Measurements from ENCODE around the gene FNBP1. TPM values are rescaled to one million over a fixed set of nuclear protein-coding genes. Genes with fewer than 3 reads are reported as not detected.
A peak's percentile ranks its signal among the peaks of the same experiment; 100 is the strongest.
"Not testable (repeated sequence)": the region's sequence is repeated elsewhere in the genome, so short reads cannot be mapped to it uniquely, and the experiment has no call there.

FNBP1 gene
- total RNA-seq, 1 donor from 2014 or later = 63.5 TPM

- Histone ChIP-seq H3K36me3 (ENCODE audit: insufficient read depth, low read length) (no peaks in the 10 kb centered on the region), H3K4me1 (ENCODE audit: insufficient read depth, low read length) (peaks cover 12% of the 10 kb centered on the region), H4K20me1 (ENCODE audit: insufficient read depth, low read length) (peaks cover 35% of the 10 kb centered on the region), H3K4me3 (ENCODE audit: insufficient read depth, low read depth, low read length) (no peak overlapping the region), H3K9me3 (ENCODE audit: insufficient read depth, low read depth, low read length) (no peaks in the 10 kb centered on the region), H3K27ac (ENCODE audit: low read depth, low read length) (no peak overlapping the region), H3K9ac (ENCODE audit: low read length) (no peak overlapping the region), H3K4me2 (ENCODE audit: low read length) (no peak overlapping the region), H3K79me2 (ENCODE audit: insufficient read depth, low read length) (peaks cover 4% of the 10 kb centered on the region), H2AFZ (ENCODE audit: low read depth, low read length) (no peak overlapping the region), H3K27me3 (ENCODE audit: insufficient read depth, low read length) (no peaks in the 10 kb centered on the region)
- Mint-ChIP-seq H3K27ac (ENCODE audit: unreplicated experiment) (no peak overlapping the region), H3K4me3 (ENCODE audit: unreplicated experiment) (no peak overlapping the region), H3K4me1 (ENCODE audit: low read depth, unreplicated experiment) (peaks cover 27% of the 10 kb centered on the region), H3K36me3 (ENCODE audit: low read depth, unreplicated experiment) (peaks cover 7% of the 10 kb centered on the region), H3K9me3 (ENCODE audit: unreplicated experiment) (peaks cover 4% of the 10 kb centered on the region), H3K27me3 (ENCODE audit: low read depth, unreplicated experiment) (no peaks in the 10 kb centered on the region)
- FAIRE-seq = no peak
- TF ChIP-seq CTCF (IDR thresholded peaks at IDR 0.05; ENCODE audit: insufficient read depth, low read depth, low read length) (no peak), EZH2 (IDR thresholded peaks at IDR 0.05; ENCODE audit: insufficient read depth, low read length) (no peak)
- no peak for DNase-seq (ENCODE audit: low read depth)
Observed at GRCh38 chr9:130021123-130021522, 21.9 kb downstream of the FNBP1 start.

GRCh38 chr9:130020618-130021017 lies 22.4 kb downstream of the FNBP1 start:
- Mint-ChIP-seq H3K9me3 (ENCODE audit: unreplicated experiment) (peaks cover 4% of the 10 kb centered on the region), H3K4me3 (ENCODE audit: unreplicated experiment) (no peak overlapping the region), H3K27ac (ENCODE audit: unreplicated experiment) (peak overlapping the region; percentile 58), H3K36me3 (ENCODE audit: low read depth, unreplicated experiment) (peaks cover 7% of the 10 kb centered on the region), H3K27me3 (ENCODE audit: low read depth, unreplicated experiment) (no peaks in the 10 kb centered on the region), H3K4me1 (ENCODE audit: low read depth, unreplicated experiment) (peaks cover 27% of the 10 kb centered on the region)
- H3K79me2 ChIP-seq (ENCODE audit: insufficient read depth, low read length) = no peaks in the 10 kb centered on the region
- FAIRE-seq = no peak
- H3K36me3 ChIP-seq (ENCODE audit: insufficient read depth, low read length) = no peaks in the 10 kb centered on the region
- no peaks in the 10 kb centered on the region for H3K9me3 ChIP-seq (ENCODE audit: insufficient read depth, low read depth, low read length)
- H3K27ac ChIP-seq (ENCODE audit: low read depth, low read length) = no peak overlapping the region
- no peak overlapping the region for H3K9ac ChIP-seq (ENCODE audit: low read length)
- H3K4me2 ChIP-seq (ENCODE audit: low read length) = no peak overlapping the region
- no peak overlapping the region for H3K4me3 ChIP-seq (ENCODE audit: insufficient read depth, low read depth, low read length)
- TF ChIP-seq EZH2 (IDR thresholded peaks at IDR 0.05; ENCODE audit: insufficient read depth, low read length) (no peak), CTCF (IDR thresholded peaks at IDR 0.05; ENCODE audit: insufficient read depth, low read depth, low read length) (no peak)
- H3K27me3 ChIP-seq (ENCODE audit: insufficient read depth, low read length) = no peaks in the 10 kb centered on the region
- no peak for DNase-seq (ENCODE audit: low read depth)
- H4K20me1 ChIP-seq (ENCODE audit: insufficient read depth, low read length) = peaks cover 33% of the 10 kb centered on the region
- H2AFZ ChIP-seq (ENCODE audit: low read depth, low read length) = no peak overlapping the region
- peaks cover 12% of the 10 kb centered on the region for H3K4me1 ChIP-seq (ENCODE audit: insufficient read depth, low read length)

- peaks cover 8% of the 10 kb centered on the region for H3K4me1 ChIP-seq (ENCODE audit: insufficient read depth, low read length)
- H3K79me2 ChIP-seq (ENCODE audit: insufficient read depth, low read length) = no peaks in the 10 kb centered on the region
- no peaks in the 10 kb centered on the region for H3K9me3 ChIP-seq (ENCODE audit: insufficient read depth, low read depth, low read length)
- Mint-ChIP-seq H3K4me1 (ENCODE audit: low read depth, unreplicated experiment) (peaks cover 17% of the 10 kb centered on the region), H3K27me3 (ENCODE audit: low read depth, unreplicated experiment) (no peaks in the 10 kb centered on the region), H3K36me3 (ENCODE audit: low read depth, unreplicated experiment) (peaks cover 7% of the 10 kb centered on the region), H3K4me3 (ENCODE audit: unreplicated experiment) (no peak overlapping the region), H3K27ac (ENCODE audit: unreplicated experiment) (peak overlapping the region; percentile 99), H3K9me3 (ENCODE audit: unreplicated experiment) (peaks cover 4% of the 10 kb centered on the region)
- no peak overlapping the region for H3K9ac ChIP-seq (ENCODE audit: low read length)
- FAIRE-seq (no peak), DNase-seq (ENCODE audit: low read depth) (no peak)
- H2AFZ ChIP-seq (ENCODE audit: low read depth, low read length) = no peak overlapping the region
- H3K27me3 ChIP-seq (ENCODE audit: insufficient read depth, low read length) = no peaks in the 10 kb centered on the region
- no peak overlapping the region for H3K4me3 ChIP-seq (ENCODE audit: insufficient read depth, low read depth, low read length)
- no peak for TF ChIP-seq CTCF (IDR thresholded peaks at IDR 0.05; ENCODE audit: insufficient read depth, low read depth, low read length)
- TF ChIP-seq EZH2 (IDR thresholded peaks at IDR 0.05; ENCODE audit: insufficient read depth, low read length) = no peak
- H4K20me1 ChIP-seq (ENCODE audit: insufficient read depth, low read length) = peaks cover 17% of the 10 kb centered on the region
- H3K4me2 ChIP-seq (ENCODE audit: low read length) = no peak overlapping the region
- no peaks in the 10 kb centered on the region for H3K36me3 ChIP-seq (ENCODE audit: insufficient read depth, low read length)
- no peak overlapping the region for H3K27ac ChIP-seq (ENCODE audit: low read depth, low read length)
Observed at GRCh38 chr9:130018265-130018664, 24.7 kb downstream of the FNBP1 start.

- FAIRE-seq; H3K4me1 ChIP-seq (ENCODE audit: insufficient read depth, low read length); DNase-seq (ENCODE audit: low read depth); H3K9me3 ChIP-seq (ENCODE audit: insufficient read depth, low read depth, low read length); H3K27me3 Mint-ChIP-seq (ENCODE audit: low read depth, unreplicated experiment); H3K36me3 ChIP-seq (ENCODE audit: insufficient read depth, low read length); H2AFZ ChIP-seq (ENCODE audit: low read depth, low read length); H3K4me2 ChIP-seq (ENCODE audit: low read length); H3K27me3 ChIP-seq (ENCODE audit: insufficient read depth, low read length); H3K4me3 ChIP-seq (ENCODE audit: insufficient read depth, low read depth, low read length); H3K79me2 ChIP-seq (ENCODE audit: insufficient read depth, low read length); H3K36me3 Mint-ChIP-seq (ENCODE audit: low read depth, unreplicated experiment); H3K4me3 Mint-ChIP-seq (ENCODE audit: unreplicated experiment); H3K9me3 Mint-ChIP-seq (ENCODE audit: unreplicated experiment): not testable (repeated sequence)
- peak overlapping the region; percentile 99 for H3K27ac Mint-ChIP-seq (ENCODE audit: unreplicated experiment)
- H3K4me1 Mint-ChIP-seq (ENCODE audit: low read depth, unreplicated experiment) = peaks cover 15% of the 10 kb centered on the region
- peak overlapping the region; percentile 25 for H3K9ac ChIP-seq (ENCODE audit: low read length)
- H3K27ac ChIP-seq (ENCODE audit: low read depth, low read length) = peak overlapping the region; percentile 71
- peaks cover 10% of the 10 kb centered on the region for H4K20me1 ChIP-seq (ENCODE audit: insufficient read depth, low read length)
Observed at GRCh38 chr9:130017510-130017909, 25.5 kb downstream of the FNBP1 start.
